HG03039 (cell line): ENCODE results near the gene GPR151.
"Not testable (repeated sequence)": the region's sequence is repeated elsewhere in the genome, so short reads cannot be mapped to it uniquely, and the experiment has no call there.

Source experiments
- ATAC-seq: cut with Tn5 transposase; IDR thresholded peaks from one replicate; pipeline ENCODE4 v1.9.1; 2021; ENCODE audit warnings: mild to moderate bottlenecking, moderate library complexity; ENCODE audit not compliant: unreplicated experiment

Gene GPR151

GRCh38 chr5:146516151-146516475 is at the start of gene GPR151:
Gene GPR151 (minus strand): TSS chr5:146516190. CDS start chr5:146516113, 77 bp downstream.
- ATAC-seq = no peak

- no peak for ATAC-seq
Measured at GRCh38 chr5:146564007-146564762, 48.2 kb upstream of the GPR151 start.

- no peak for ATAC-seq
Measured at GRCh38 chr5:146562461-146562860, 46.5 kb upstream of the GPR151 start.

GRCh38 chr5:146561711-146562110 is 45.7 kb upstream of the GPR151 start:
- ATAC-seq = no peak

GRCh38 chr5:146560205-146560812 is 44.3 kb upstream of the GPR151 start:
- no peak for ATAC-seq

- not testable (repeated sequence) for ATAC-seq
Measured at GRCh38 chr5:146556884-146557283, 40.9 kb upstream of the GPR151 start.

GRCh38 chr5:146553446-146553845 is 37.5 kb upstream of the GPR151 start:
- ATAC-seq = no peak

GRCh38 chr5:146549615-146550014 is 33.6 kb upstream of the GPR151 start:
- ATAC-seq = no peak

- ATAC-seq = no peak
Measured at GRCh38 chr5:146548781-146549449, 32.9 kb upstream of the GPR151 start.

GRCh38 chr5:146544232-146544631 is 28.2 kb upstream of the GPR151 start:
- no peak for ATAC-seq

- peak; percentile 92 for ATAC-seq
Measured at GRCh38 chr5:146541958-146542849, 26.2 kb upstream of the GPR151 start.

GRCh38 chr5:146540414-146540813 is 24.4 kb upstream of the GPR151 start:
- ATAC-seq = no peak

- no peak for ATAC-seq
Measured at GRCh38 chr5:146539973-146540372, 24.0 kb upstream of the GPR151 start.

- ATAC-seq = no peak
Measured at GRCh38 chr5:146538432-146538831, 22.4 kb upstream of the GPR151 start.

GRCh38 chr5:146533882-146534281 is 17.9 kb upstream of the GPR151 start:
- no peak for ATAC-seq

GRCh38 chr5:146533260-146533857 is 17.4 kb upstream of the GPR151 start:
- ATAC-seq = peak; percentile 94

GRCh38 chr5:146529984-146530383 is 14.0 kb upstream of the GPR151 start:
- no peak for ATAC-seq

GRCh38 chr5:146528236-146528635 is 12.2 kb upstream of the GPR151 start:
- ATAC-seq = no peak

- no peak for ATAC-seq
Measured at GRCh38 chr5:146527785-146528184, 11.8 kb upstream of the GPR151 start.

- no peak for ATAC-seq
Measured at GRCh38 chr5:146523698-146524097, 7.7 kb upstream of the GPR151 start.
